NOMO-1 treated with dmso at 0.1 percent for 144 hours (cell line): ENCODE data around the gene MCC.

ENCODE experiments used
- DNase-seq: peaks from one replicate; lab custom pipeline; 2025; ENCODE audit not compliant: unreplicated experiment; lab: John Stamatoyannopoulos, UW

Gene MCC

GRCh38 chr5:113062869-113063508 lies 425.3 kb downstream of the MCC start:
- DNase-seq, result no peak

GRCh38 chr5:113061846-113062780 lies 426.1 kb downstream of the MCC start:
- no peak for DNase-seq

- DNase-seq, result no peak
Observed at GRCh38 chr5:113060408-113061025, 427.7 kb downstream of the MCC start.

- no peak for DNase-seq
Observed at GRCh38 chr5:113059232-113060040, 428.8 kb downstream of the MCC start.

- DNase-seq, result no peak
Observed at GRCh38 chr5:113058706-113059226, 429.5 kb downstream of the MCC start.

GRCh38 chr5:113058269-113058668 lies 430.0 kb downstream of the MCC start:
- DNase-seq, result no peak

GRCh38 chr5:113057557-113057984 lies 430.7 kb downstream of the MCC start:
- no peak for DNase-seq

- DNase-seq, result no peak
Observed at GRCh38 chr5:113056988-113057387, 431.3 kb downstream of the MCC start.

GRCh38 chr5:113054899-113055298 lies 433.4 kb downstream of the MCC start:
- DNase-seq, result no peak

GRCh38 chr5:113053511-113053995 lies 434.7 kb downstream of the MCC start:
- no peak for DNase-seq

GRCh38 chr5:113052041-113052795 lies 436.0 kb downstream of the MCC start:
- DNase-seq, result no peak

- no peak for DNase-seq
Observed at GRCh38 chr5:113050721-113051382, 437.4 kb downstream of the MCC start.

GRCh38 chr5:113048931-113049330 lies 439.3 kb downstream of the MCC start:
- no peak for DNase-seq

GRCh38 chr5:113047733-113048652 lies 440.3 kb downstream of the MCC start:
- DNase-seq, result peak; percentile 58

- no peak for DNase-seq
Observed at GRCh38 chr5:113047234-113047633, 441.0 kb downstream of the MCC start.

GRCh38 chr5:113044776-113045465 lies 443.3 kb downstream of the MCC start:
- DNase-seq, result no peak

- DNase-seq, result no peak
Observed at GRCh38 chr5:113043491-113043931, 444.7 kb downstream of the MCC start.
